H1 (cell line): ENCODE data around the gene CTLA4. TPM values are rescaled to one million over a fixed set of nuclear protein-coding genes. Genes with fewer than 3 reads are reported as not detected.

Experiments
- BRCA1 ChIP-seq: IDR thresholded peaks from 2 replicates; pipeline ENCODE4 v1.6.1; 2012; ENCODE audit warnings: low read depth, low read length, improper control_type of control experiment
- CHD1 ChIP-seq: IDR thresholded peaks from 2 replicates; pipeline ENCODE4 v1.6.1; 2012; ENCODE audit warnings: low read depth, low read length, improper control_type of control experiment
- JUND ChIP-seq: IDR thresholded peaks from 2 replicates; pipeline ENCODE4 v1.6.1; 2011; ENCODE audit warnings: mild to moderate bottlenecking, improper control_type of control experiment, low read length
- MAX ChIP-seq: IDR thresholded peaks from 2 replicates; pipeline ENCODE4 v1.6.1; 2012; ENCODE audit warnings: inconsistent platforms
- POU5F1 ChIP-seq: IDR thresholded peaks from 2 replicates; pipeline ENCODE4 v1.6.1; 2011; ENCODE audit warnings: low read depth, mild to moderate bottlenecking, low read length, moderate library complexity
- RBBP5 ChIP-seq: IDR thresholded peaks from 2 replicates; pipeline ENCODE4 v1.7.1; 2012; ENCODE audit warnings: low read depth, mild to moderate bottlenecking, inconsistent platforms, low read length, moderate library complexity, borderline replicate concordance
- SAP30 ChIP-seq: fragments of 300-600 bp; sonication (generic); IDR thresholded peaks from 2 replicates; pipeline ENCODE4 v1.7.1; 2012; ENCODE audit warnings: low read length, moderate library complexity, mild to moderate bottlenecking, inconsistent platforms; ENCODE audit not compliant: insufficient read depth, insufficient replicate concordance
- polyA plus RNA-seq, 7 experiments: library from polyadenylated mRNA; depleted of rRNA in 3 of 7; stranded (reverse) in 5 of 7; unstranded in 2 of 7; fragments of >200 nt in 5 of 7; fragments of 200-250 nt in 2 of 7; gene quantifications; 1 replicate in 5 of 7; 2 replicates in 1 of 7; 4 replicates in 1 of 7; pipeline versions ENCODE4 v1.2.1 to v1.2.3, GENCODE V29; 2011 to 2013; ENCODE audit warnings: missing spikeins in 2 of 7, mixed read lengths in 2 of 7
- total RNA-seq: library from RNA; stranded (reverse); fragmentation: NEBNext Ultra II Directional; extraction: Animal tissue kit (Norgen Biotek cat#: 25700); gene quantifications from 2 replicates; pipeline ENCODE4 v1.2.1, GENCODE V29; 2021

CTLA4 gene
- total and polyA plus RNA-seq, 2 of the 8 experiments (the other 6 are each of a cell fraction or from before 2014, with no cell fraction given): not detected

- no peak for TF ChIP-seq MAX
- no peak for TF ChIP-seq RBBP5
- TF ChIP-seq POU5F1: no peak
- no peak for TF ChIP-seq JUND
- TF ChIP-seq BRCA1: no peak
- no peak for TF ChIP-seq SAP30
- no peak for TF ChIP-seq CHD1
- TF ChIP-seq, all 59 proteins: peak for 0
Observed at GRCh38 chr2:203886661-203887151, 19.1 kb downstream of the CTLA4 start (continued).
